ENCODE results near the gene RHOBTB3.
A peak's percentile ranks its signal among the peaks of the same experiment; 100 is the strongest.
"Not testable (repeated sequence)": the region's sequence is repeated elsewhere in the genome, so short reads cannot be mapped to it uniquely, and the experiment has no call there.

Gene RHOBTB3

GRCh38 chr5:95822043-95822541 lies 91.0 kb downstream of the RHOBTB3 start:
- DNase-seq: peak; percentile 33

GRCh38 chr5:95822542-95823181 lies 91.5 kb downstream of the RHOBTB3 start, which contains the start of gene GLRX:
Gene GLRX, minus strand, starts transcription at chr5:95822726. Its CDS starts 64 bp downstream, at chr5:95822662.
- peak; percentile 65 for DNase-seq

GRCh38 chr5:95823218-95823737 lies 92.1 kb downstream of the RHOBTB3 start:
- no peak for DNase-seq

GRCh38 chr5:95823738-95824609 lies 92.8 kb downstream of the RHOBTB3 start:
- DNase-seq: peak; percentile 78

GRCh38 chr5:95824747-95825146 lies 93.6 kb downstream of the RHOBTB3 start:
- DNase-seq: no peak

GRCh38 chr5:95825495-95825894 lies 94.4 kb downstream of the RHOBTB3 start:
- no peak for DNase-seq

GRCh38 chr5:95826949-95827891 lies 96.1 kb downstream of the RHOBTB3 start:
- DNase-seq: no peak

GRCh38 chr5:95827892-95828246 lies 96.7 kb downstream of the RHOBTB3 start:
- DNase-seq: no peak

- no peak for DNase-seq
These were observed 99.1 kb downstream of the RHOBTB3 start for GRCh38 chr5:95830226-95830625.

- no peak for DNase-seq
These were observed 101.5 kb downstream of the RHOBTB3 start for GRCh38 chr5:95832664-95833063.

GRCh38 chr5:95835682-95836385 lies 104.7 kb downstream of the RHOBTB3 start:
- DNase-seq: peak; percentile 48

GRCh38 chr5:95836544-95836943 lies 105.4 kb downstream of the RHOBTB3 start:
- no peak for DNase-seq

GRCh38 chr5:95836971-95837370 lies 105.8 kb downstream of the RHOBTB3 start:
- not testable (repeated sequence) for DNase-seq

- DNase-seq: no peak
These were observed 106.4 kb downstream of the RHOBTB3 start for GRCh38 chr5:95837492-95837891.

GRCh38 chr5:95838001-95838520 lies 106.9 kb downstream of the RHOBTB3 start:
- DNase-seq: no peak

GRCh38 chr5:95838556-95838955 lies 107.4 kb downstream of the RHOBTB3 start:
- DNase-seq: no peak

GRCh38 chr5:95839658-95840057 lies 108.5 kb downstream of the RHOBTB3 start:
- DNase-seq: no peak

GRCh38 chr5:95840956-95841705 lies 110.0 kb downstream of the RHOBTB3 start:
- DNase-seq: no peak

GRCh38 chr5:95841914-95842812 lies 111.0 kb downstream of the RHOBTB3 start:
- no peak for DNase-seq
